ENCODE results near the gene BFSP1. TPM values are rescaled to one million over a fixed set of nuclear protein-coding genes. Genes with fewer than 3 reads are reported as not detected.

BFSP1 gene
- polyA plus RNA-seq, 1 of the 3 experiments (the other 2 are of a cell fraction), result 7.1 TPM

GRCh38 chr20:17536944-17537444 is 5.8 kb upstream of the BFSP1 start:
- H3K27ac ChIP-seq (ENCODE audit: low read depth in 2 of 2, low read length in 1 of 2), result no peak overlapping the region
- H3F3A ChIP-seq (replicated peaks; ENCODE audit: insufficient read depth), result peaks cover 7% of the 10 kb centered on the region
- peak; percentile 78 for DNase-seq
- ChIA-PET CTCF (interaction anchor here (0.6 to 3.7 kb wide), 37 partner anchors 9 to 467 kb away, joined by 3 to 96 read pairs (median 4); partner anchors contain the start of gene DSTN), POLR2A (interaction anchor here (0.8 kb wide), 1 partner anchor 145 kb away, joined by 3 read pairs; the partner anchor contains the start of gene RRBP1)
- H3K36me3 ChIP-seq (replicated peaks in 1 of 2; ENCODE audit: control insufficient read depth in 1 of 2, insufficient read depth in 2 of 2, low read length in 1 of 2), result no peaks in the 10 kb centered on the region
- H2AFZ ChIP-seq (ENCODE audit: low read depth), result no peak overlapping the region
- H3K9me3 ChIP-seq, result no peaks in the 10 kb centered on the region
- no peaks in the 10 kb centered on the region for H3K79me2 ChIP-seq (ENCODE audit: insufficient read depth)
- peaks cover 0 to 12% of the 10 kb centered on the region in 2 experiments; a peak in 3 of 4 replicates for H3K4me1 ChIP-seq (ENCODE audit: control insufficient read depth in 1 of 2, insufficient read depth in 2 of 2, low read depth in 1 of 2, low read length in 1 of 2)
- no peaks in the 10 kb centered on the region for H3K9me2 ChIP-seq
- no peak overlapping the region for H3K9ac ChIP-seq
- no peaks in the 10 kb centered on the region for H4K20me1 ChIP-seq (ENCODE audit: insufficient read depth)
- no peaks in the 10 kb centered on the region for H3K27me3 ChIP-seq (ENCODE audit: insufficient read depth)
- H3K4me2 ChIP-seq, result no peak overlapping the region
- no peak overlapping the region; a peak in 1 of 4 replicates for H3K4me3 ChIP-seq (ENCODE audit: low read depth in 2 of 2, low read length in 1 of 2)
- WGBS (ENCODE audit: low lambda C conversion rate), result 32% methylated on average over 6 of the region's 6 CpGs
- no peak for TF ChIP-seq TEAD4 (IDR thresholded peaks at IDR 0.05; ENCODE audit: borderline replicate concordance, insufficient read depth)
- TF ChIP-seq FOXM1 (IDR thresholded peaks at IDR 0.05; ENCODE audit: low read depth), result no peak
- no peak for TF ChIP-seq IRF3 (IDR thresholded peaks at IDR 0.05; ENCODE audit: low read depth, low read length)
- TF ChIP-seq JUND (IDR thresholded peaks at IDR 0.05), result no peak
- no peak for TF ChIP-seq USF2 (IDR thresholded peaks at IDR 0.05; ENCODE audit: borderline replicate concordance, low read depth, low read length)
- TF ChIP-seq ZBTB33 (IDR thresholded peaks at IDR 0.05; ENCODE audit: borderline replicate concordance, low read depth), result no peak
- no peak for TF ChIP-seq YY1 (IDR thresholded peaks at IDR 0.05; ENCODE audit: low read depth)
- TF ChIP-seq CTCF (IDR thresholded peaks at IDR 0.05), result peak; percentile 91
- TF ChIP-seq RFX5 (IDR thresholded peaks at IDR 0.05; ENCODE audit: low read length), result no peak
- no peak for TF ChIP-seq GABPA (IDR thresholded peaks at IDR 0.05; ENCODE audit: low read depth)
- TF ChIP-seq TCF12 (IDR thresholded peaks at IDR 0.05), result peak; percentile 26; the same call in 1 of the 2 replicates
- TF ChIP-seq MEF2A (IDR thresholded peaks at IDR 0.05; ENCODE audit: borderline replicate concordance, low read depth), result no peak
- no peak for TF ChIP-seq USF1 (IDR thresholded peaks at IDR 0.05; ENCODE audit: borderline replicate concordance, low read depth)
- no peak for TF ChIP-seq SIN3A (IDR thresholded peaks at IDR 0.05; ENCODE audit: borderline replicate concordance, low read depth, low read length)
- TF ChIP-seq MXI1 (IDR thresholded peaks at IDR 0.05; ENCODE audit: low read depth, low read length), result peak; percentile 81
- no peak for TF ChIP-seq GATA2 (CRISPR knock-in tag; IDR thresholded peaks at IDR 0.05)
- TF ChIP-seq NRF1 (IDR thresholded peaks at IDR 0.05; ENCODE audit: low read depth, low read length), result no peak
- TF ChIP-seq MAX (IDR thresholded peaks at IDR 0.05; ENCODE audit: low read depth), result peak; percentile 97
- TF ChIP-seq REST (IDR thresholded peaks at IDR 0.05; ENCODE audit: low read depth, low read length), result no peak
- peak; percentile 98 for TF ChIP-seq RAD21 (IDR thresholded peaks at IDR 0.05; ENCODE audit: low read length)
- no peak for TF ChIP-seq RCOR1 (IDR thresholded peaks at IDR 0.05; ENCODE audit: low read length)
- TF ChIP-seq RXRA (IDR thresholded peaks at IDR 0.05; ENCODE audit: borderline replicate concordance, low read depth), result no peak
- TF ChIP-seq SMC3 (IDR thresholded peaks at IDR 0.05; ENCODE audit: low read depth, low read length), result peak; percentile 97
- no peak for TF ChIP-seq TAF1 (IDR thresholded peaks at IDR 0.05; ENCODE audit: borderline replicate concordance, low read depth, low read length)

Data from SK-N-SH (cell line).